ENCODE data around the gene GJC2. TPM values are rescaled to one million over a fixed set of nuclear protein-coding genes. Genes with fewer than 3 reads are reported as not detected.

GJC2 gene
- polyA plus RNA-seq, 1 donor (not counting 4 experiments of a cell fraction or from before 2014, with no cell fraction given), result 0.58 TPM

- H3K9me1 ChIP-seq (ENCODE audit: control insufficient read depth, extremely low read depth, insufficient read depth, low read length), result peaks cover 2% of the 10 kb centered on the region
- dilution Hi-C loops (cut with MboI; ENCODE audit: extremely low pct_ligation_motif_present, low sequenced_read_pairs), result no loop called here
- no peaks in the 10 kb centered on the region for H3K27me3 ChIP-seq (ENCODE audit: control insufficient read depth, extremely low read depth, insufficient read depth, low read length)
- H2AFZ ChIP-seq (ENCODE audit: control insufficient read depth, low read length), result peak overlapping the region; percentile 95
- no peaks in the 10 kb centered on the region for H3K9me3 ChIP-seq (ENCODE audit: control insufficient read depth, low read depth, low read length)
- FAIRE-seq (peak; percentile 63), DNase-seq (ENCODE audit: low read depth, low spot score) (no peak)
- H3K4me2 ChIP-seq (ENCODE audit: control insufficient read depth, extremely low read depth, insufficient read depth, low read depth, low read length), result peak overlapping the region; percentile 76
- peaks cover 35% of the 10 kb centered on the region for H3K4me1 ChIP-seq (ENCODE audit: control insufficient read depth, extremely low read depth, insufficient read depth, low read length)
- H3K79me2 ChIP-seq (ENCODE audit: control insufficient read depth, insufficient read depth, low read length), result peaks cover 43% of the 10 kb centered on the region
- peak overlapping the region; percentile 56 to 82 (median 76) for H3K4me3 ChIP-seq (ENCODE audit: control insufficient read depth in 2 of 3, extremely low read depth in 1 of 3, insufficient read depth in 2 of 3, low read depth in 1 of 3, low read length in 3 of 3)
- H3K9ac ChIP-seq (ENCODE audit: control insufficient read depth, extremely low read depth, insufficient read depth, low read length), result peak overlapping the region; percentile 74
- H4K20me1 ChIP-seq (ENCODE audit: control insufficient read depth, extremely low read depth, insufficient read depth, low read length), result peaks cover 18% of the 10 kb centered on the region
- TF ChIP-seq EZH2 (IDR thresholded peaks at IDR 0.05; ENCODE audit: low read length), result no peak
- TF ChIP-seq, protein P1, sequence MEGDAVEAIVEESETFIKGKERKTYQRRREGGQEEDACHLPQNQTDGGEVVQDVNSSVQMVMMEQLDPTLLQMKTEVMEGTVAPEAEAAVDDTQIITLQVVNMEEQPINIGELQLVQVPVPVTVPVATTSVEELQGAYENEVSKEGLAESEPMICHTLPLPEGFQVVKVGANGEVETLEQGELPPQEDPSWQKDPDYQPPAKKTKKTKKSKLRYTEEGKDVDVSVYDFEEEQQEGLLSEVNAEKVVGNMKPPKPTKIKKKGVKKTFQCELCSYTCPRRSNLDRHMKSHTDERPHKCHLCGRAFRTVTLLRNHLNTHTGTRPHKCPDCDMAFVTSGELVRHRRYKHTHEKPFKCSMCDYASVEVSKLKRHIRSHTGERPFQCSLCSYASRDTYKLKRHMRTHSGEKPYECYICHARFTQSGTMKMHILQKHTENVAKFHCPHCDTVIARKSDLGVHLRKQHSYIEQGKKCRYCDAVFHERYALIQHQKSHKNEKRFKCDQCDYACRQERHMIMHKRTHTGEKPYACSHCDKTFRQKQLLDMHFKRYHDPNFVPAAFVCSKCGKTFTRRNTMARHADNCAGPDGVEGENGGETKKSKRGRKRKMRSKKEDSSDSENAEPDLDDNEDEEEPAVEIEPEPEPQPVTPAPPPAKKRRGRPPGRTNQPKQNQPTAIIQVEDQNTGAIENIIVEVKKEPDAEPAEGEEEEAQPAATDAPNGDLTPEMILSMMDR (optimal IDR thresholded peaks at IDR 0.05 in 1 of 3, IDR thresholded peaks at IDR 0.05 in 1 of 3, conservative IDR thresholded peaks at IDR 0.05 in 1 of 3; ENCODE audit: extremely low read depth in 1 of 3, insufficient read depth in 2 of 3, low read length in 3 of 3), result no peak
- peaks cover 8 to 12% of the 10 kb centered on the region in 2 experiments for H3K36me3 ChIP-seq (ENCODE audit: control insufficient read depth in 2 of 2, extremely low read depth in 1 of 2, insufficient read depth in 2 of 2, low read length in 2 of 2)
- peak overlapping the region; percentile 71 for H3K27ac ChIP-seq (ENCODE audit: control insufficient read depth, insufficient read depth, low read length)
Observed at GRCh38 chr1:228139406-228139930, 10.3 kb upstream of the GJC2 start.

- H3K36me3 ChIP-seq (ENCODE audit: control insufficient read depth in 2 of 2, extremely low read depth in 1 of 2, insufficient read depth in 2 of 2, low read length in 2 of 2), result peaks cover 11 to 18% of the 10 kb centered on the region in 2 experiments
- peaks cover 50% of the 10 kb centered on the region for H3K79me2 ChIP-seq (ENCODE audit: control insufficient read depth, insufficient read depth, low read length)
- no peaks in the 10 kb centered on the region for H3K9me3 ChIP-seq (ENCODE audit: control insufficient read depth, low read depth, low read length)
- peaks cover 20% of the 10 kb centered on the region for H4K20me1 ChIP-seq (ENCODE audit: control insufficient read depth, extremely low read depth, insufficient read depth, low read length)
- no peak for FAIRE-seq
- peak within 1 kb of the TSS; percentile 98 for H3K4me2 ChIP-seq (ENCODE audit: control insufficient read depth, extremely low read depth, insufficient read depth, low read depth, low read length)
- peak; percentile 99 for DNase-seq (ENCODE audit: low read depth, low spot score)
- H2AFZ ChIP-seq (ENCODE audit: control insufficient read depth, low read length), result peak within 1 kb of the TSS; percentile 95
- TF ChIP-seq EZH2 (IDR thresholded peaks at IDR 0.05; ENCODE audit: low read length), result no peak
- TF ChIP-seq, protein P1 (optimal IDR thresholded peaks at IDR 0.05 in 1 of 3, IDR thresholded peaks at IDR 0.05 in 1 of 3, conservative IDR thresholded peaks at IDR 0.05 in 1 of 3; ENCODE audit: extremely low read depth in 1 of 3, insufficient read depth in 2 of 3, low read length in 3 of 3), result peak in 2 of 3 experiments; percentile 11 to 35
- peak within 1 kb of the TSS; percentile 86 for H3K9ac ChIP-seq (ENCODE audit: control insufficient read depth, extremely low read depth, insufficient read depth, low read length)
- H3K9me1 ChIP-seq (ENCODE audit: control insufficient read depth, extremely low read depth, insufficient read depth, low read length), result peaks cover 2% of the 10 kb centered on the region
- H3K27ac ChIP-seq (ENCODE audit: control insufficient read depth, insufficient read depth, low read length), result peak within 1 kb of the TSS; percentile 82
- no peaks in the 10 kb centered on the region for H3K27me3 ChIP-seq (ENCODE audit: control insufficient read depth, extremely low read depth, insufficient read depth, low read length)
- H3K4me1 ChIP-seq (ENCODE audit: control insufficient read depth, extremely low read depth, insufficient read depth, low read length), result peaks cover 35% of the 10 kb centered on the region
- dilution Hi-C loops (cut with MboI; ENCODE audit: extremely low pct_ligation_motif_present, low sequenced_read_pairs), result no loop called here
- peak within 1 kb of the TSS; percentile 84 to 96 (median 89) for H3K4me3 ChIP-seq (ENCODE audit: control insufficient read depth in 2 of 3, extremely low read depth in 1 of 3, insufficient read depth in 2 of 3, low read depth in 1 of 3, low read length in 3 of 3)
Observed at GRCh38 chr1:228139931-228140723, 9.6 kb upstream of the GJC2 start, which contains the start of gene GUK1. GUK1 (plus strand) TSS chr1:228140279; CDS start chr1:228140303, 24 bp downstream.

All from keratinocyte (primary cell).